SHP77 (cell line): ENCODE results near the gene AP1B1.
"Not testable (repeated sequence)": the region's sequence is repeated elsewhere in the genome, so short reads cannot be mapped to it uniquely, and the experiment has no call there.

ENCODE experiments used
- DNase-seq, 2 experiments: peaks; one replicate each; lab custom pipeline; 2025; lab: John Stamatoyannopoulos, UW

The AP1B1 gene

DNA sequence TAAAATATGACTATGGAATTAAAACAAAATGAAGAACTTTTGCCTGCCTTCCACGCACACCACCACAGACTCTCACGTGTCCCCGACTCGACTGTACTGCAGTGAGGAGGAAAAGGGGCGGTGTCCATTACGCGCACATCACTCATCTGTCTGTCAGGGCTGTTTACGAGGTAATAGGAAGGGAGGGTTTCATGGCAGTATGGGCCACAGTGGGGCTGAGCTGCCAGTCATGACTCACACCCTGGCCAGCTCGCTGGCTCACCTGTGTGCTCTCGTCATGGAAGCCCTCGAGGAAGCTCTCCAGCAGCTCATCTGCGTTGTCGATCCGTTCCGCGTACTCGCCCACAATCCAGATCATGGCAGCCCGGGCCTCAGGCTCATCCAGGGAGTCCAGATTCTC is 39.4 kb downstream of the AP1B1 start:
- no peak for DNase-seq

DNA sequence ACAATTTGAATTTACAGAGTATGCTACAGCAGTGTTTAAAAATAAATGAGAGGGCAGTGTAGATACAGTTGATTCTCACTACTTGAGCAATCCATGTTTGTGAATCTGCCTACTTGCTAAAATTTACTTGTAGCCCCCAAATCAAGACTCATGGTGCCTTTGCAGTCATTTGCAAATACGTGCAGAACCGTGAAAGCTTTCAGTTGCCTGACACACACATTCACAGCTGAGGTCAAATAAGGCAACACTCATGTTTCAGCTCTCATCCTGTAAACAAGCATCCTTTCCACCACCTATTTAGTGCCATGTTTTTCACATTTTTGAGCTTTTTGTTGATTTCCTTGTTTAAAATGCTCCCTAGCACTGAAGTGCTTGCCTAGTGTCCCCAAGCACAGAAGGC is 40.3 kb downstream of the AP1B1 start:
- no peak for DNase-seq

DNA sequence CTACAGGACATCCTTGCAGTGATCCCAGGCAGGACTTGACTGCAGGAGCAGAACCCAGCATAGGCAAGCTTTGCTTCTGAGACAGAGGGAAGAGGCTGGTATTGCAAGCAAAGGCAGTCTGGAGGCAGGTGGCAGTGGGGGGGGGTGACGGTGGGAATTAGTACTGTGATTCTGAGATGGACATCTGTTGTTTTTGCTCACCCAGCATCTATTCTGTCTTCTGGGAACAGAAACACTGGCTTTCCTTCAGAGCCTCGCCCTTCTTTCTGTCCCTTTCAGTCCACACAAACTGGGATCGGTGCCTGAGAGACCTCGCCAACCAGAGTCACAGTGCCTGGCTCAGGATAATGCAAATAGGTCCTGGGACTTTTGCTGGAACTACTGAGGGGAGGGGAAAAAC is 41.7 kb downstream of the AP1B1 start:
- no peak for DNase-seq

DNA sequence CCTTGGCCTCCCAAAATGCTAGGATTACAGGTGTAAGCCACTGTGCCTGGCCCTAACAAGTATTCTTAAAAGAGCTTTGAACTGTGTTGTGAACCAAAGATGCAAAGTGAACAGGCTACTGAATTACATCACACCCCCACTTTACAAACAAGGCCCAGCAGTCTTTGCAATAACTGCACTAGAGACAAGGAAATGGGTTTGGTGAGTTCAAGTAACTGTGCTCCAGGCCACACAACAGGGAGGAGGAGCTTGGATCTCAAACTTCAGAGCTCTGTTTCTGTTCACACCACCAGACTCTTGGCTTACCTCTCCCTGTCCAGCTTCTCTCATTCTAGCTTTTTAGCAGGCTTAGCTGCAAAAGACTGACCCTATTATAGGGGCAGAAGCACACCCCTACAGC is 42.4 kb downstream of the AP1B1 start:
- no peak for DNase-seq

DNA sequence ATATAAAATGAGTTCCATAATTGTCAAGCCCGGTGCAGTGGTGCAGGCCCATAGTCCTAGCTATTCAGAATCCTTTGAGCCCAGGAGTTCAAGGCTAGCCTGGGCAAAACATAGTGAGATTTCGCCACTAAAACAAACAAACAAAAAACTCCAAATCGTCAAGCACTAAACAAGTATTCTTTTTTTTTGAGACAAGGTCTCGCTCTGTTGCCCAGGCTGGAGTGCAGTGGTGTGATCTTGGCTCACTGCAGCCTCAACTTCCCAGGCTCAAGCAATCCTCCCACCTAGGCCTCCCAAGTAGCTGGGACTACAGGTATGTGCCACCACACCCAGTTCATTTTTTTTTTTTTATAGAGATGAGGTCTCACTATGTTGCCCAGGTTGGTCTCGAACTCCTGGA is 43.5 kb downstream of the AP1B1 start:
- not testable (repeated sequence) for DNase-seq

DNA sequence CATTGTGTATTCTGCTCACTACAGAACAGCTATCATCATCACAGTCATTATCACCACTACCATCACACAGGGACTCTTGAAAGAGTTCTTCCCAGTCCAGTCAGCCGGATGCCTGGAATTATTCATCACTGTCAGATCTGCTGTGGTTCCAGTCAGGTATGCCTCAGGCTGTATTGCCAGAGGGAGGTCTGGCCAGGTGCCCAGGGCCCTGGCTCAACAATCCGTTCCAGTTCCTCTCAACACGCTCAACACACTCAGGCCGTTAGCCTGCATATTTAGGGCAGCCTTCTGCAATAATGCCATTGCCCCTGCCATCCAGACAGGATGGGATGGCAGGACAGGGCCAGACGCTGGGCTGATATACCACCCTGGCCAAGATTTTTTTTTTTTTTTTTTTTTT is 44.2 kb downstream of the AP1B1 start:
- peak; percentile 10 to 68 for DNase-seq

DNA sequence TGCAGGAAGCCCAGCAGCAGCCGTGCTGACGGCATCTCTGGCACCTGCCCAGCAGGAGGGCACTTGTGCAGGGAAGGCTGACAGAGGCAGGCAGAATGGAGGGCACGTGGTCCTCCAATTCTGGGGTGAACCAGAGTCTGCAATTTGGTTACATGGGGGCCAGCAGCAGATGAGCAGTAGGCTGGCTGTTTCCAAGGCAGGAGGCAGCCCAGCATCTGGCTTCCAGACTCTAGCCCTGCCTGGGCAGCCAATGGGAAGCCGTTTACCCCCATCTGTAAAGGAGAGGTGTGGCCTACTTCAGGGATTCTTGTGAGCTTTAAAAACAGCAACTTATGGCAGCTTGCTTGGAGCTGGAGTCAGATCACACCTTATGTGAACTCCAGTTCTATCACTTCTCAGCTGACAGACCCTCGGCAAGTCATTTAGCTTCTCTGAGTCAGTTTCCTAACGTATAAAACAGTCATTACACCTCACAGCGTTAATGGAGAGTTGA is 45.0 kb downstream of the AP1B1 start:
- peak in 1 of 2 experiments; percentile 9 for DNase-seq

DNA sequence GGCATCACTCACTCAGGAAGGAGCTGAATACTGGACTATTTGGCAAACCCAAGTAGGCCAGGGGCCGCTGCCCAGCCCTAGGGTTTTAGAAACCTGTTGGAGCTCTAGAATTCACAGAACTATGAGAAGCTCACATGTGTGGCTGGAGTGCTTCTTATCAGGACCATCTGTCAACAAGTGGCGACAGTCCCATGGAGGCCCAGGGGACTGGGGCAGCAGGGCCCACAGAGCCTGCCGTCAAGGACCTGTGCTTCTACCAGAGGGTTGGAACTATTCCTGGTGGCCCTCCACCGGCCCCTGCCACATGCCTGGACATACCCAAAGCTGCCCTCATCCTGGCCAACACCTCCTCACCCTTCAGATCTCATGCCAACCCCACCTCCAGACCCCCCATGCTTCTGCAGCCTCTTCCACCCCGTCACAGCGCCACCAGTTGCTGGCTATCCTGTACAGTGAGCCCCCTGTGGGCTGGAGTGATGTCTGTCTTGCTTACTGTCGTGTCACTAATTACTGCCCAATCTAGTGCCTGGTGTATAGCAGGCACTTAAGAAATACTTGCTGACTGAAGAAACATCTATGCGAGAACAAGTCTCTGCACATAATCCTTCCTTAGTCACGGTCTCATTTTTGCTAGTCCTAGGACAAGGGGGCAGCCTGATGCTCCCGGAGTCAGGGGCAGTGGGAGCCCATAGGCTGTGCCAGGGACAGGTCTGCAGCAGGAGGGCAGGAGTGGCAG is 45.6 kb downstream of the AP1B1 start:
- no peak for DNase-seq

DNA sequence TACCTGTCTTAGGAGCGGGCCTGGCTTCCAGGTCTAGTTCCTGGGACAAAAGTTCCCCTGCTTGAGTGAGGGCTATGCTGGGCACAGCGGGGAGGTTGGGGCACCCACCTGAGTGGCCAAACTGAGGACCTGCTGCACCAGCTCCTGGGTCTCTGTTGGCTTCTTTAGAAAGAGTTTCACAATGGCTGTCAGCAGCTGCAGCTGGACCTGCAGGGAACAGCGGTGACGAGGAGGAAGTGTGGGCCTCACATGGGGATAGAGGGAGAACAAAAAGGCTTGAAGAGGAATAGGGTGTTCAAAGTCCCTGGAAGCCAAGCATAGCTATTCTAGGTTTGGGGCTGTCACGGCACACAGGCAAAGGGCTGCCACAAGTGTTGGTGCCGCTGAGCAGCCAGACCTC is 46.2 kb downstream of the AP1B1 start:
- DNase-seq = no peak

DNA sequence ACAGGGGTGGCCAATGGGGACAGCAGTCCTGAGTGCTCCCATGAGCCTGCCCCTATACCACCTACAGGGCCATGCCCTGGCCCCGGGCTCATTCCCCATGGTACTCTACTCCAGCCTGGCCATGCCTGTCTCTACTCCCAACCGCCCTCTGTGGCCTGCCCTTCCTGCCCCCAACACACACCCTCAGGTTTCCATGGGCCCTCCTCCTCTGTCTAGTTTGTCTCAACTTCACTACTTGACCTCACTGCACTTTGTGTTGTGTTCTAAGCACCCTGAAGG is 46.6 kb downstream of the AP1B1 start:
- DNase-seq = no peak

DNA sequence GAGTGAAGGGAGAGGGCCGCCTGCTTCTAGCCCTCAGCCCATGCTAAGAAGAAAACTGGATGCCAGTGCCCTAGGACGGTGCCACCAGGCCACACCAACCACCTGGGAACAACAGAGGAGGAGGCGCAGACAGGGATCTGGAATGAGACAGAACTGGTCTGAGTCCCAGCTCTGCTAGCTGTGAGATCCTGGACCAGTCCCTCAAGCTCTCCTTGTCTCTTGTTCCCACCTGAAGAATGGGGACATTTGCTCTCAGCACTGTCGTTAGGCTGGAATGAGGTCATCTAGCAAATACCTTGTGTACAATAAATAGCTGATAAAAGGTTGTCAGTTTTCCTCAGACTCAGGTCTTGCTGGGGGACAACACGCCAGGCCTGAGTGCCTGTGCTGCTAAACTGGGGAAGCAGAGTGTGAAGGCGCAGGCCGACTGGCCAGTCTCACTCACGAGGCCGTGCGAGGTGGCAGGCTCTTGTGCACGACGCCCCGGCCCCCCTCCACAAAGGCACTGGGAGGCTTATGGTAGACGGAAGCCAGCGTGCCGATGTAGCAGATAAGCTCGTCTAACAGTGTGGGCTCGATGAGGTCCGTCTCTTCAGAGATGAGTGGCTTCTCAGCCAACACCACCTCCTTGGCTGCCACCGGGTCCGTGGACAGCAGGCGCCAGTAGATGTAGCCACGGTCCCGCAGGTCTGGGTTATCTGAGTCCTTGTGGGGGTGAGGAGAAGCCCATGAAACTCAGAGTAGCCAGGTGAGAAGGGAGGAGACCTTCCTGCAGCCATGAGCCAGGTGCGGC is 47.1 kb downstream of the AP1B1 start:
- DNase-seq = no peak

DNA sequence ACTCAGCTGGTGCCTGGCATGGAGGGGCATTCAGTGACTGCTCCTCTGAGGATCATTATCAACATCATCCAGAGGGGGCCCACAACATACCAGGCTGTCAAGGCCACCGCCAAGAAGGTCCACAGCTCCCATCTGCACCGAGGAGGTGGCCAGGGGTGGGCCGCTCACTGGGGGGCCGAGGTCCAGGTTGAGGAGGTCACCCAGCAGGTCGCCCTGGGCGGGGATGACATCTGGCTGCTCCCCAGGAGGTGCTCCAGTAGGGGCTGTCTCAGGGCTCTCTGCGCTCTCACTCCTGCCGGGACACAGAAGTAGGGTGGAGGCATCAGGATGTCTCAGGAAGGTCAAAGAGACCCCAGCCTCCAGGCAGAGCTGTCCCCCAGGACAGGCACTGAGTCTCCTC is 47.8 kb downstream of the AP1B1 start:
- no peak for DNase-seq

DNA sequence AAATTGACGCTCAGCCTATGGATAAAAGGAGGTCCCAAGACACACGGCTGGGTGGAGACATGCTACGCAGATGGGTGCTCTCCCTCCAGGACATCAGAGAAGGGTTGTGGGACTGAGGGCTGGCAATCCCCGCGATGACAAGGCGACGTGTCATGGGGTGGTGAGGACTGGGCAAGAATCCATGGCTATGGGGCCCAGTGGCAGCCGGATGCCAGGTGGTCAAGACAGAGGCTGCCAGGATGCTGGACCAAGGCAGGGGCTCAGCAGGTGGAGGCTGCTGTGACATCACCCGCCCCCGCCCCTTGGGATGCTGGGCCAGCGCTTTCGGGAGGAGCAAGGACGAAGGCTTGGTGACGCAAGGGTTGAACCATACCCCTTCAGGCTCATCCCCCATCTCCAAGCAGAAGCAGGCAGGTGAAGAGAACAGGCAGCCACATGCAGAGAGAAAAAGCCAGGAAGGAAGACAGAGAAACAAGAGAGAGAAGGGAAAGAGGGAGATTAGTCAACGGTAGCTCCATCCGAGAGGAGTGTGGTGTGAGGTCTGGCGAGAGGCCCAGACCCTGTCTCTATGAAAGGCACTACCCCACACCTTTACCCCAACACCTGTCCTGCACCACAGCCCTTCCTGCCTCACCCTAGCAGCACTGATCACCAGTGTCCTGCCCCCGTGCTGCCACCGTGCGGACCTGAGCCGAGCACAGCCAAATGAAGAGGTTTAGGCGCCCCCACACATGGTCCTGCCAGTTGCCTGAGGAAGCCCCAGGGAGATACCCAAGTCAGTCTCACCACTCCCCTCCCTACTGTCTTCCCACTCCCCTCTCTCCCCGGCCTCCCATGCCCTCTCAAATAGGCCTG is 48.8 kb downstream of the AP1B1 start:
- DNase-seq = no peak

DNA sequence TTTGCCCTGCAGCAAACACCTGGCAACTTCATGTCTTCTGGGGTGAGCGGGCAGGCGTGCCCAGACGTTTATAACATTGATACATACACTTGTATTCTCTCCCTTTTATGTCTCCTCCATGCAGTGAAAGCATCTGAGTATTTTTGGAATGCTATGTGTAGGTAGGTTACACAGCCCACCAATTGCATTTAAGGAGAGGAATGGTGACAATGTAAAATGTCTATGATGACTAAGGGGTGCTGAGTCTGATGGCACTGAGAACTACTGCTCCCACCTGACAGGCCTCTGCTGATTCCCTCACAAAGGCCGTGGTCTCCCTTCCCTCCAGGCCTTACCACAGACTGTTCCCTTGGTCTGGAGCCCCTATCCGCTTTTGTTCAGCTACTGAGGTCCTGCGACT is 50.0 kb downstream of the AP1B1 start:
- no peak for DNase-seq

DNA sequence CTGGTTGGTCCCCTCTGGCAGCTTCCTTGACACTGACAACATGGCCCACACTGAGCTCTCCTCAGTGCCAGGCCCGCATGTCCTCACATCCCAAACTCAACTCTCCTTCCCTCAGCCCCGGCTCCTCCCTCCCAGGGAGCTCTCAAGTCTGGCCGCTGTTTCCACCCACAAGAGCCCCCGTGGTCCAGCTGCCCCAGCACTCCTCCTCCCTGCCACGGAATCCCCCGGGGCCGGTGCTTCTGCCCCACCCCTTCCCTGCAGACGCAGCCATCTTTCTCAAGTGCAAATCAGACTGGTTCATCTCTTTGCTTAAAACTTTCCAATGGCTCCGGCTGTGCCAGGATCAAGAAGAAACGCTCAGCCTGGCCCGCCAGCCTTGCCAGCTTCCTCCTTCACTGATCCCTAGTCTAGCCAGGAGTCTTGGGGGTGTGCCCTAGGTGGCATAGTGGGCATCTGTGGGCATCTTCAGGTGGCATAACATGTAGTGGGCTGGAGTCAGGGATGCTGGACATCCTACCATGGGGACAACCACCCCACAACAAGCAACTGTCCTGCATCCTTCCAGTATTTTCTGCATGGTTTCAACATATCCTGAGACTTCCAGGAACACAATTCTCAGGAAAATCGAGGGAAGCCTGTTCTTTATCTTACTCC is 50.6 kb downstream of the AP1B1 start:
- DNase-seq = no peak

DNA sequence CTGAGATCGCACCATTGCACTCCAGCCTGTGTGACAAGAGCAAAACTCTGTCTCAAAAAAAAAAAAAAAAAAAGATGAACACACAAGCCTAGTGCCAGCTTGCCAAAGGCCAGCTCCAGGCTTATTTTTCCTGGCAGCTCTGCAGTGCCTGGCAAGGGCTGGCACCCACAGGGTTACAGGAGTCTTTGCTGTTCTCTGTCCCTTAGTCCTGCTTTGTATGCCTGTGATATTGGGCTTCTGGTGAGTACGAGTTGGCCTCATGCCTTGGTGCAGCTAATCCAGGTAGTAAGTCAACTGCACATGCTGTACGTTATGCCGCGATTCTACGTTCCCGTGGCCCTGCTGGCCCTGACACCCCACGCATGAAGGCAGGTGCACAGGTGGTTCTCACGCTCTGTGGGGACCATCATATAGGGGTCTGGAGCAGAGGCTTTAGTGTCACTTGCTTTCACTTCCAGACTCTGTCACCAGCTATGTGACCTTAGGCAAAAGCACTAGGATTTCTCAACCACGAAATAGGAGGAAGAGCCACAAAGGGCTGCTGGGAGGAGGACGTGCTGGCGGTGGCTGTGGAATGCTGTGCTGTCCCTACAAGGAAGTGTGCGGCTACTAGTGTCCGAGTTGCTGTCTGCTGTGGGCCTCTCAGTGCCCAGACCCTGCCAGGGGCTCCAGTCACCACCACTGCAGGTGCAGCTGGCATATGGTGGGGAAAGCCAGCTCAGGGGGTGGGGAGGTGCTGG is 51.4 kb downstream of the AP1B1 start:
- DNase-seq = no peak

DNA sequence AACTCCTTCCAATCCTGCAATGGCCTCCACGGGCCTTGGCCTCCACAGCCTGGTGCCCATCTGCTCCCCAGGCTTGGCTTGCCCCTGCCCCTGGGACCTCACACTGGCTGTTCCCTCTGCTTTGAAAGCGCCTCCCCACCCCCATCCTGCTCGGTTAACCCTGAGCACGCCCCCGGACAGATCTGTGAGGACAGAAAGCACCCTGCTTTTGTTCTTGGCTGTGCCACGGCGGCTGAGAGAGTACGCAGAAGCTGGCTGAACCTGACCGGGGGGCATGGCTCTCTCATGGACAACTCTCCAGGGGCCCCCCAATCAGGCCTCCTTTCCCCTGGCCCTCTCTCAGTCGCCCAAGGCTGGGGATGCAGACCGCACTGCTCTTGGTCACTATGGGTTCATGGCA is 52.7 kb downstream of the AP1B1 start:
- DNase-seq = no peak

DNA sequence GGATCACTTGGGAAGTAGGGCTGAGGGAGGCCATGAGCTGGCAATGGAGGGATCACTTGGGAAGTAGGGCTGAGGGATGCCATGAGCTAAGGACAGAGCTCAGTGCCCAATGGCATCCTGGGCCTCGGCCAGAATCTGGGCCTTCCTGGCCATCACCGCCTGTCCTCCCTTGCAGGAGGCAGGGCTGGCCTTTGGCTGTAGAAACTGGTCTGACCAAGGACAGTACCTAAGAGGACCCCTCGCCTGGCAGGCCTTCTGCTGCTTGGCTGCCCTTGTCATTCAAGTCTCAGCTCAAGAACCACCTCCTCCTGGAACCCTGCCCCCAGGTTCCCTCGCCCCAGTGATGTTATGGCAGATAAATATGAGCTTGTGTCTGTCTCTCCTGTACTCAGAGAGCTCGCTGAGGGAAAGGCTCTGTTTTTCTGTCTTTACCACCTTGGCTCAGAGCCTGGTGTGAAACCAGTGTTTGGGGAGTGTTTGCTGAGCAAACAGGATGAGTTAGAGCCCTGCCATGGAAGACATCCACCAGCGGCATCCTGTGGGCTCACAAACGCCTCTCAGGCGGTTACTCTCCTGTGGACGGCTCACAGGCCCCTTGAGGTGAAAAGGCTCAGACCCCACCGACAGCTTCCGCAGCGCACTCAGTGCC is 53.5 kb downstream of the AP1B1 start:
- peak; percentile 30 to 64 for DNase-seq

DNA sequence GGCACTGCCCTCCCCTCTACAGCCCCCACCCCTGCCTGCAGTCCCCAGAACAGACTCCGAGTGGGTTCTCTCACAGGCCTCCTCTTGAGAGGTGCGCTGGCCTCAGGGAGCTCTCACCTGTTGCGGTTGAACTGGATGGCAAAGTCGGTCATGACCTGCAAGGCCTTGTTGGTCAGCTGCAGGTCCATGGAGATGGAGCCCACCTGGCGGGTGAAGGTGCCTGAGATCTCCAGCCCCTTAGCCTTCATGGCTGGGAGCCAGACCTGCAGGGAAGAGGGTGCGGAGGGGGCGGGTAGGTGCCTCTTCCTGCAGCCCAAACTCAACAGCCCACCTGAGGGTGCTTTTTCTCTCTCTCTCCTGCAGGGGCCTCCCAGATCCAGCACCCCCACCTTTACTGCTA is 54.2 kb downstream of the AP1B1 start:
- no peak for DNase-seq

DNA sequence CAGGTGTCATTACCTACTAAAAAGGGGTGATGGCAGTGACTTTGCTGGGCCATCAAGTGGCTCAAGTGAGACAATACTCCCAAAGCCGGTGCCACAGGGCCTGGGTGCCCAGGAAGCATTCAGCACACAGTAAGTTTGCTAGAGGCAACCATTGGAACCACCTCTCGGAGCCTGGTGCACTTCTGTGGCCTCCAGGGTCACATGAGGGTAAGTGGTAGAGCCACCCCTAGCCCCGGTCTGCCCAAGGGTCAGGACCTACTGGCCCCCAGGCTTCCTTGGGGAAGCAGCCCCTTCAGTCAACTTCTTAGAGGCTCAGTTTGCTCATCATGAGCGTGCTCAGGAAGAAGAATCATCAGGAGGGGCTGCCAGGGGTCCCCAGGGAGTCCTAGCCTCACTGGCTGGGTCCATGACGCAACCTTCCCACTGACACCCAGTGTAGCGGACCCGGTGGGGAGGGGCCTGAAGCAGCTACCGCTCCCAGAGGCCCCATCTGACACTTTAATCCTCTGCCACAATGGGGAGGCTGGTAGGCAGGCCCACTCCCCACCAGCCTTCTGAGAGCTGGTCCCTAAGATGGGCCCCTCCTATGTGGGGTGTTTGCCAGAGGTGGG is 55.4 kb downstream of the AP1B1 start:
- no peak for DNase-seq
